Neural cell (in vitro differentiated cells): ENCODE data around the gene ZG16B.

Experiments
- EP300 ChIP-seq: fragments of 450-650 bp; conservative IDR thresholded peaks from 2 replicates; pipeline ENCODE4 v1.6.1; 2014; ENCODE audit warnings: antibody characterized with exemption, mild to moderate bottlenecking, moderate library complexity; ENCODE audit not compliant: poor library complexity, severe bottlenecking
- EZH2 ChIP-seq: fragments of 200-600, 300-800 bp; shearing (Covaris generic), sonication (generic); IDR thresholded peaks from 2 replicates; pipeline ENCODE4 v1.6.1; 2014; ENCODE audit warnings: antibody characterized with exemption, low read length, borderline replicate concordance, mild to moderate bottlenecking; ENCODE audit not compliant: insufficient read depth, poor library complexity, severe bottlenecking
- POLR2AphosphoS5 ChIP-seq: IDR thresholded peaks from 2 replicates; pipeline ENCODE4 v1.6.1; 2012
- TAF1 ChIP-seq: IDR thresholded peaks from 2 replicates; pipeline ENCODE4 v1.6.1; 2012; ENCODE audit warnings: low read depth
- TF ChIP-seq, protein P1 (sequence below): IDR thresholded peaks from 2 replicates; pipeline ENCODE4 v1.6.1; 2012; ENCODE audit warnings: borderline replicate concordance
- TF ChIP-seq, protein P2 (sequence below): fragments of 450-650 bp; IDR thresholded peaks from 2 replicates; pipeline ENCODE4 v1.5.1; 2014; ENCODE audit warnings: antibody characterized with exemption, mild to moderate bottlenecking, moderate library complexity; ENCODE audit not compliant: poor library complexity, severe bottlenecking

DNA sequence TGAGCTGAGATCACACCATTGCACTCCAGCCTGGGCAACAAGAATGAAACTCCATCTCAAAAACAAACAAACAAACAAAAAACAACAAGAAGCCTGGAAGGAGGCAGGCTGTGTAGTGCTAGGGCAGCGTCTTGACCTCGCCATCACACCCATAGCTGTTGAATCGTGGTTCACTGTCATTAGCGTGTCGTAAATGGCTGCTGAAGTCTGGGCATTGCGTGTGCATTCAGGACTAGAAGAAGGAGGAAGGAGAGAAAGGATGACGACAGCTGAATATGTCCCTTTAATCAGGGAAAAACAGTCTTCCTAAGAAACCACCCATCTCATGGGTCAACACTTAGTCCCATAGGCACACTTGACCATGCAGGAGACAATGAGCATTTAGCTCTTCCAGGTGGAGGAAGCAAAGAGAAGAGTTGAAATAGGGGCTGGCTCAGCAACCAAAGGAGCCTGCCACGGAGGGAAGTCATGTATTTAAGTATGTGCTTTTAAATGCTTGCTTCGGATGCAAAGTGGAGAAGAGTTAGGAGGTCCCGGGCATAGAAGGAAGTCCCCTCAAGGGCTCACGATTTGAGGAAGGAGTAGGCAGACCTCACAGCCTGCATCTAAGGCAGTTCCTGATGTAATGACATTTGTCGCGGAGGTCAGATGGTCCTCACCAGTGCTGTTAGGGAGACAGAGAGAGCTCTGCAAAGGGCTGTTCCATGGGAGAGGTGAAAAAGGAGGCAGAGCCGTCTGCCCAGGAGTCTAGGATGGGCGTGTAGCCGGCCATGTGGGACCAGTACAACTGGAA lies 19.0 kb downstream of the ZG16B start:
- no peak for TF ChIP-seq EP300
- TF ChIP-seq, protein P1, sequence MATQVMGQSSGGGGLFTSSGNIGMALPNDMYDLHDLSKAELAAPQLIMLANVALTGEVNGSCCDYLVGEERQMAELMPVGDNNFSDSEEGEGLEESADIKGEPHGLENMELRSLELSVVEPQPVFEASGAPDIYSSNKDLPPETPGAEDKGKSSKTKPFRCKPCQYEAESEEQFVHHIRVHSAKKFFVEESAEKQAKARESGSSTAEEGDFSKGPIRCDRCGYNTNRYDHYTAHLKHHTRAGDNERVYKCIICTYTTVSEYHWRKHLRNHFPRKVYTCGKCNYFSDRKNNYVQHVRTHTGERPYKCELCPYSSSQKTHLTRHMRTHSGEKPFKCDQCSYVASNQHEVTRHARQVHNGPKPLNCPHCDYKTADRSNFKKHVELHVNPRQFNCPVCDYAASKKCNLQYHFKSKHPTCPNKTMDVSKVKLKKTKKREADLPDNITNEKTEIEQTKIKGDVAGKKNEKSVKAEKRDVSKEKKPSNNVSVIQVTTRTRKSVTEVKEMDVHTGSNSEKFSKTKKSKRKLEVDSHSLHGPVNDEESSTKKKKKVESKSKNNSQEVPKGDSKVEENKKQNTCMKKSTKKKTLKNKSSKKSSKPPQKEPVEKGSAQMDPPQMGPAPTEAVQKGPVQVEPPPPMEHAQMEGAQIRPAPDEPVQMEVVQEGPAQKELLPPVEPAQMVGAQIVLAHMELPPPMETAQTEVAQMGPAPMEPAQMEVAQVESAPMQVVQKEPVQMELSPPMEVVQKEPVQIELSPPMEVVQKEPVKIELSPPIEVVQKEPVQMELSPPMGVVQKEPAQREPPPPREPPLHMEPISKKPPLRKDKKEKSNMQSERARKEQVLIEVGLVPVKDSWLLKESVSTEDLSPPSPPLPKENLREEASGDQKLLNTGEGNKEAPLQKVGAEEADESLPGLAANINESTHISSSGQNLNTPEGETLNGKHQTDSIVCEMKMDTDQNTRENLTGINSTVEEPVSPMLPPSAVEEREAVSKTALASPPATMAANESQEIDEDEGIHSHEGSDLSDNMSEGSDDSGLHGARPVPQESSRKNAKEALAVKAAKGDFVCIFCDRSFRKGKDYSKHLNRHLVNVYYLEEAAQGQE, result no peak
- no peak for TF ChIP-seq TAF1
- TF ChIP-seq EZH2, result no peak
- TF ChIP-seq, protein P2, sequence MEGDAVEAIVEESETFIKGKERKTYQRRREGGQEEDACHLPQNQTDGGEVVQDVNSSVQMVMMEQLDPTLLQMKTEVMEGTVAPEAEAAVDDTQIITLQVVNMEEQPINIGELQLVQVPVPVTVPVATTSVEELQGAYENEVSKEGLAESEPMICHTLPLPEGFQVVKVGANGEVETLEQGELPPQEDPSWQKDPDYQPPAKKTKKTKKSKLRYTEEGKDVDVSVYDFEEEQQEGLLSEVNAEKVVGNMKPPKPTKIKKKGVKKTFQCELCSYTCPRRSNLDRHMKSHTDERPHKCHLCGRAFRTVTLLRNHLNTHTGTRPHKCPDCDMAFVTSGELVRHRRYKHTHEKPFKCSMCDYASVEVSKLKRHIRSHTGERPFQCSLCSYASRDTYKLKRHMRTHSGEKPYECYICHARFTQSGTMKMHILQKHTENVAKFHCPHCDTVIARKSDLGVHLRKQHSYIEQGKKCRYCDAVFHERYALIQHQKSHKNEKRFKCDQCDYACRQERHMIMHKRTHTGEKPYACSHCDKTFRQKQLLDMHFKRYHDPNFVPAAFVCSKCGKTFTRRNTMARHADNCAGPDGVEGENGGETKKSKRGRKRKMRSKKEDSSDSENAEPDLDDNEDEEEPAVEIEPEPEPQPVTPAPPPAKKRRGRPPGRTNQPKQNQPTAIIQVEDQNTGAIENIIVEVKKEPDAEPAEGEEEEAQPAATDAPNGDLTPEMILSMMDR, result no peak
- TF ChIP-seq POLR2AphosphoS5, result no peak
